GM18867 (cell line): ENCODE data around the gene NFIA.

Experiments used
- ATAC-seq: cut with Tn5 transposase; IDR thresholded peaks from one replicate; pipeline ENCODE4 v1.9.1; 2021; ENCODE audit warnings: mild to moderate bottlenecking, moderate library complexity; ENCODE audit not compliant: unreplicated experiment

The NFIA gene

GRCh38 chr1:61237659-61238358, 155.4 kb downstream of the NFIA start:
- no peak for ATAC-seq

DNA sequence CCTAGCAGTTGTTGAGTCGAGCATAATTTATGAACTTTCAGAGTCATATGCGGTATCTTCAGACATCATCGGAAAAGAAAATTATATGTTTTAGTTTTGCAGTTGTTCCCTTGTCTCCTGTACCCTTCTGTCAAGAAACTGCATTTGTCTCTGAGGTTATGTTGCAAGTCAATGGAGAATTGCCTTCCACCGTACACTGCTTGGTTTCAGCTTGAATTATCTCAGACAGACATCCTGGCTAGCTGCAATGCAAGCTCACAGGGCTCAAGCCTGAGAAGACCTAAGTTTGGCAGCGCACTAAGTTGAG, 156.0 kb downstream of the NFIA start:
- no peak for ATAC-seq

GRCh38 chr1:61240878-61241277, 158.5 kb downstream of the NFIA start:
- ATAC-seq, result no peak

DNA sequence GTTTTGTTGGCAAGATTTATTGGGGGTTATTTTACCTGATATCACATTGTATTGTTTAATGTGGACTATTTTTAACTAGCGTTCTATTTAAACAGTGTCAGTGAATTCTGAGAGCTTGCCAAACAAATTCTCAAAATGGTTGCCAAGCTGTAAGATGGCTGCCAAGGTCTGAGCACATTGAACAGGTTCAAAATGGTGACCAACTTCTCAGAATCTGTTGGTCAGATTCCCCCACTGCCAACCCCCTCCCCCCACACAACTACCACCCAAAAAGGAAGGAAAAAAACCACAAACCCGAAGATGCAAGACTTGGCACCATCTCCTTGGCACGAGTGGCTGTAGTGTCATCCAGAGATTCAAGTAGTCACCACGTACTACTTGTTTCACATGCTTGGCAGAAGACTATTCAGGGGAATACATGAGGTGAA, 159.1 kb downstream of the NFIA start:
- ATAC-seq, result no peak

GRCh38 chr1:61241973-61242381, 159.6 kb downstream of the NFIA start:
- no peak for ATAC-seq

DNA sequence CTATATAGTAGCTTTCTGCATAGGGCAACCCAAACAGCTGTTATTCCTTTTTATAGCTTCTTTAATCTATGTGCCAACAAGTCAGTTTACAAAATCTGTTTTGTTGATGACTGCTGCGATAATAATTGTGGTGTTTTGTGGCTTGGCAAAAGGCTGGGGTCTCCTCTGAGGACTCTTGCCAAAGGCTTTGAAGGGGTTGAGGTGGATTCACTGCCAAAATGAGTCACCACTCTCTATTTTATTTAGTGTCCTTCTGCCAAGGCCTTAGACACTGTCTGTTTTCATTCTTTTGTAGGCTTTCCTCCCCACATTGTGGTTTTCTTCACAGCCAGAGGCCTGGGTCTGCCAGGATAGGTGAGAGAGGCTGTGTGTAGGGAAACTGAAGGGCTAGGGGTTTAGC, 161.8 kb downstream of the NFIA start:
- ATAC-seq, result no peak

DNA sequence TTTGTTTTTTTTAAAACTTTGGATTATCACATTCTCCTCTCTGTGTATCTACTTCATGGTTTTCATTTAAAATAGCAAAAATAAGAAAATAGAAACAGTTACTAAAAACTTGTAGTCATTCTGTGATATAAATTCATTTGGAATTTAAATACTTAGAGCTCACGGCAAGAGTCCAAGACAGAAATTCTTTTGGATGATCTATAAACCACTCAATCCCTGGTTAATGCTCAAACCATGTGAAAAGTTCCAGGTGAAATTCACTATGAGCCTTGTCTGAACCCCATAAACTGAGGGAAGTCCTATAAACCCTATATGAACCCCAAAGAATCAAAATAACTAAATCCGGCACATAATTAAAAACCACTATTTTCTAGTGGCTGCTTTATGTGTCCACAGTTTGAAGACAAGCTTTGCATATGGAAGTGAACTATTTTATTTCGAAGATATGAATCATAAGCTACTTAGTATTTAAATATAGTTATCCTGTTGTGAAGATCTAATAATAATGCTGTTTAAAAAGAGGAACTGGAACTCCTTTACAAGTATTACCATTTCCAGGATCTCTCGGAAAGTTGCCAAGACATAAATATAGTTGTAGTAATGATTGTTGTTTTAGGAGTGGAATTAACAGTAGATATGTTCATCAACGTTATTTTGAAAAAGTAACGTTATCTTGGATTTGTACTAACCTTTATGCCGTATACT, 163.5 kb downstream of the NFIA start:
- peak; percentile 66 for ATAC-seq

- peak; percentile 65 for ATAC-seq
Observed at GRCh38 chr1:61247051-61247825, 164.9 kb downstream of the NFIA start.

- ATAC-seq, result no peak
Observed at GRCh38 chr1:61247881-61248752, 165.8 kb downstream of the NFIA start.

- no peak for ATAC-seq
Observed at GRCh38 chr1:61250933-61251332, 168.6 kb downstream of the NFIA start.

DNA sequence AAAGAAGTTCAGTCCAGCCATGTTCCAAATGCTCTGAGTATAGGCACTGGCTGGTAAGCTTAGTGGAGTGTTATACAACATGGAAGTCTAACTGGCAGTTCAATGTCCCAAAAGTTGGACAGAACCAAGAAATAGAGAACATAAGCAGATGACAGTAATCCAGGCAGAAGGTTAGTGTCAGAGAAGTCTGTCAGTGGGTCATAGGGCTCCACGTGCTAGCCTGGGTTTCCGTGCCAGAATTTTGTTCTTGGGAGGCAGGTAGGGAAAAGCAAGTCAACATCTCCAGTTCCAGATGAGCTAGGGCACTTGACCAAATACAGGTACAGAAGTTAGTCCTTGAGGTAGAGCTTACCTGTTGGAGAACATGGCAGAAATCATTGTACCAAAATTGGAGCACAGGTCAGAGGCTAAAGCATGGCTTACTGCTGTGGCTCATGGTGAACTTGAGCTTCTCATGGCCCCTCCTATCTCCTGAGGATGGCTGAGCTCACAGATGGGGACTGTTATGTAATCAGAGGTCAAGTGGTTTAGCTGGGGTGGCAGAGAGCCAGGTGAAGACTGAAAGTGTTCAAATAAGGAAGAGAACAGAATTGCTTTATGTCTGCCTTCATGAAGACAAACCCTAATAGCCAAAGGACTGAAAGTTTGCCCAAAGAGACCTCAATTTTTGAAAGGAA, 170.8 kb downstream of the NFIA start:
- peak; percentile 89 for ATAC-seq

DNA sequence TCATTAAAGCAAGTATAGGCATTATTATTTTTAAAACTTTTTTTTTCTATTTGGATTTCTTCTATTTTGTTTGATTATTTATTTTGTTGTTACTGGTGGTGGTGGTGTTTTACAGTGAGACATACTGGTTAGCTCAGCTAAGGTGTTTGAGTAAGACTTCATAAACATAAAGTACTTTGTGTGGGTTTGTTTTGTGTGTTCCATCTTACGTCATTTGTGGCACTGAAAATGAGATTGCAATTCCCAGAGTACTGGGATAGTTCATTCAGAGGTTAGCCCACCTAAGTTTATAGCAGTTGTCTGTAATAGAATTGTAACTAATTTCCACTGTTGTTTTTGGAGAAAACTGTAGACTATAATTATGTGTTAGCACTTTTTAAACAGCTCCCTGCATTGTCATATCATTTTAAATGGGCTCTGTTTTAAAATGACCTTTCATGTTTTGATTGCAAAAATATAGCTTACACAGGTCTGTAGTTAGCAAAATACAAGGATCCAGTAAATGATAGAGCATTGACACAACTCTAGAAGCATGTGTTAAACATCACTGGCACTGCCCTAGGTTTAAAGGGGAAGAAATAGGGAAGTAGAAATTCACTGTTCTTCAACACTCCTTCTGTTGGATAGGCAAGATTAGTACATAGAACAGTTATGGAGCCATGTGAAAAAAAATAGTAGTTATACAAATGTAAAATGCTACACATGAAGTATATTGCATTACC, 171.7 kb downstream of the NFIA start:
- ATAC-seq, result no peak

DNA sequence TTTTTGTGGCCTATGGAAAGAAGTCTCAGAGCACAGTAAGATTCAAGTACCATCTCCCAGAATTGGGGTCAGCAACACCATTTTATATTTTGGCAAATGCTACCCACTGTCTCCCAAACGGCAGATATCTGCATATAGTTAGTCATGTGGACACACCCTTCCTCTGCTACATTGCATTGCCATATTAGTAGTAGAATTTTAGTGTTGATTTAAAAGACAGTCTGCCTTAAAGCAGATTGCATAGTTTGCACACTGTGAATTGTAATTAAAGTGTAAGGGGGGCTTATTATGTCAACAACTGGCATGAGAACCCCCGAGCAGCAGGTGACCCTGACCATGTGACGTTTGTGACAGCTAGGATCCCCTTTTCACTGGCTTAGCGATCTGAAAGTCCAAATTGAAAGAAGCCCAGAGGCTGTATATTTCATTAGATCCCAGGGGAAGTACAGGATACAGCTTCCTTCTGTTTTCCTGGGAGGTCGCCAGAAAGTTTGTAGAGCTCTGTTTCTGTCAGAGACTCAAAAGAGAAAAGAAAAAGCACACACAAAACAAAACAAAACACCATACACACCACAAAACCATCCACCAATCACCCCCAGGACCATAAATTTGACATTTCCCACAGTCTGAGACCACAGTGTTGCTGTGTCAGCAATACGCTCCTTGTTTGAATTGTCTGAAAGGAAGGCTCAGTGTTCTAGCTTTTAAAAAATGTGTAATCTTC, 172.4 kb downstream of the NFIA start:
- no peak for ATAC-seq

DNA sequence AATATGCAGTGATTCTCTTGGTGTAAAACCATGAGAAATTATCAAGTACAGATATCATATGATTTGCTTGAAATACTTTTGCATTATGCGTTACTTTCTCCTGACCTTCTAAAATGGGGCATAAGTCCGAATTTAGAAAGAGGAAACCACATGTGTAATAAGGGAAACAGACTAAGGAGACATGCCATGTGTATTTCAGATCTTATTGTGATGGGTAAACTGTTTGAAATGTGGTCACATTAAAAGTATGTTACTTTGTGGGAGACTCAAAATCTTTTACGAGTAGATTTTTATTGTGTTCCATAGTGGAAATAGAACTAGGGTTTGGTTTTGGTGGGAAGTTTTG, 173.0 kb downstream of the NFIA start:
- ATAC-seq, result no peak

DNA sequence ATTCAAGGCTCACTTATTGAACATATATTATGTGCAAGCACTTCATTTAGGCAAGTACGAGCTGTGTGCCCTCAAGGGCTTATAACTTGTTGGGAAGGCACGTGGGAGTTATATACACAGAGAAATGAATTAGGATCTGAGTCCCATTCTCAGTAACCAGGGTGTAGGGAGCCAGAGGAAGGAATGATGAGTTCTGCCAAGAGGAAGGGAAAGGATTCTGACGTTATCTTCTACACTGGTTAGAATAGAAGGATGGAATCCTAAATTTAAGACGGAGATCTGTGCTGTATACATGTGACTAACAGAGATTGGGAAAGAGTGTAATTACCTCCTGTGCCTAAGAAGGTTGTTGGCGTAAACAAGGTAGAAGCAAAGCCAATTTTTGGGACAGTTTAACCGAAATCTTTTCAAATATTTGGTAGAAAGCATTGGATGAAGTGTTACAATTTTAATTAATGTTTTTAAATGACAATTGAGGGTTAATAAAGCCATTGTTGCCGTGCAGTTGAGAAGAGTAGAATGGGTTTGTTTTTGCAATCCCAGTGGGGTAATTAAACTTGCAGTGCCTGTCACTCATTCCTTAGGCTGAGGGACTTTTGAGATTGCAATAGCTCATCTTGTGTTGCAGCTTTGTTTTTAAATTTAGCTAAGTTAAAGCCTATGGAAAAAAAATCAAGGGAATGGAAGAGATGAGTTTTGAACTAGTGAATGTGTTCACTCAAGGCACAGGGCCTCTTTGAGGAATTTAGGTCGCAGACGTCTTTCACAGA, 177.2 kb downstream of the NFIA start:
- ATAC-seq, result no peak

DNA sequence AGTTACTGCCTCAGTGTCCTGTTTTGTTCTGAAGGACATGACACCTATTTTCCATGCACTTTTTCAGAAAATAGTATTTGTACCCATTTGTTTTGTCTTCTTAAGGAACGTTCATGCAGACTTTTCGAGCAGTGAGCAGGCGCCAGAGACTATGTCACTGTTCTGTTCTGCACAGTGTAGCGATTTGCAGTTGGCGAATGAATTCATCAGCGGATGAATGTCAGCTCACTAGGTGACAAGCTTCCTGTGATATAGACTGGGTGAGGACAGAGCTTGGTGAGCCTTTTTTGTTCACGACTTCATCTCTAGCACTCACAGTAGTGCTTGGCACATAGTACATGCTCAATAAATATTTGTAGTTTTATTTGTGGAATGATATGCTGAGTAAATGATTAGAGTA, 177.8 kb downstream of the NFIA start:
- ATAC-seq, result no peak

GRCh38 chr1:61261595-61261994, 179.2 kb downstream of the NFIA start:
- ATAC-seq, result no peak
